B cell (primary cell): ENCODE measurements around the gene PRELID1.

Source experiments
- EZH2 ChIP-seq: IDR thresholded peaks from 2 replicates; pipeline ENCODE4 v1.6.1; 2012; ENCODE audit warnings: borderline replicate concordance, low read depth, mild to moderate bottlenecking, moderate library complexity, low read length; ENCODE audit not compliant: insufficient read depth, poor library complexity, severe bottlenecking
- TF ChIP-seq, protein P1 (sequence below): fragments of 200-600 bp; IDR thresholded peaks from one replicate; pipeline ENCODE4 v1.8.0; 2022; ENCODE audit warnings: antibody characterized with exemption, mild to moderate bottlenecking

DNA sequence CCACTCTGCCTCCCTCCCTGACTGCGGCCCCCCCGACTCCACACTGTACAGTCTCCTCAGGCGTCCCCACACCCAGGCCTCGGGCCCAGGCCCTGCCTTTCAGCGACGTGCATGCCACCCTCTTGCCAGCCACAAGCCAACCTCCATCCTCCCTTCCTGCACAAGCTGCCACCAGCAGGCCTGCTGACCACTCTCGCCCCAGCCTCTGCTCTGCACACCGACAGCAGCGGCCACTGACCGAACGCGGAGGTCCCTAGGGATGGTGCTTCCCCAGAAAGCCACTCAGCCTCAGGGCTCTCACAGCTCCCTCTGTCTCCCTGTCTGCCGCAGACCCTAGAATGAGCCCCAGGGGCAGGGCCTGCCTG, 29.3 kb downstream of the PRELID1 start:
- TF ChIP-seq, protein P1, sequence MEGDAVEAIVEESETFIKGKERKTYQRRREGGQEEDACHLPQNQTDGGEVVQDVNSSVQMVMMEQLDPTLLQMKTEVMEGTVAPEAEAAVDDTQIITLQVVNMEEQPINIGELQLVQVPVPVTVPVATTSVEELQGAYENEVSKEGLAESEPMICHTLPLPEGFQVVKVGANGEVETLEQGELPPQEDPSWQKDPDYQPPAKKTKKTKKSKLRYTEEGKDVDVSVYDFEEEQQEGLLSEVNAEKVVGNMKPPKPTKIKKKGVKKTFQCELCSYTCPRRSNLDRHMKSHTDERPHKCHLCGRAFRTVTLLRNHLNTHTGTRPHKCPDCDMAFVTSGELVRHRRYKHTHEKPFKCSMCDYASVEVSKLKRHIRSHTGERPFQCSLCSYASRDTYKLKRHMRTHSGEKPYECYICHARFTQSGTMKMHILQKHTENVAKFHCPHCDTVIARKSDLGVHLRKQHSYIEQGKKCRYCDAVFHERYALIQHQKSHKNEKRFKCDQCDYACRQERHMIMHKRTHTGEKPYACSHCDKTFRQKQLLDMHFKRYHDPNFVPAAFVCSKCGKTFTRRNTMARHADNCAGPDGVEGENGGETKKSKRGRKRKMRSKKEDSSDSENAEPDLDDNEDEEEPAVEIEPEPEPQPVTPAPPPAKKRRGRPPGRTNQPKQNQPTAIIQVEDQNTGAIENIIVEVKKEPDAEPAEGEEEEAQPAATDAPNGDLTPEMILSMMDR, result no peak
- TF ChIP-seq EZH2, result no peak
